Activated CD8-positive, alpha-beta memory T cell treated with anti-CD3 and anti-CD28 coated beads, Interleukin-2, amount 10 ng/mL, durations not matched to agents 7 days and 5 days (primary cell): ENCODE measurements around the gene ISL1. TPM values are rescaled to one million over a fixed set of nuclear protein-coding genes. Genes with fewer than 3 reads are reported as not detected.

Experiments used
- ATAC-seq: fragments of 150-1000 bp; cut with Tn5 transposase; one replicate; pipeline ENCODE4 v1.10.0; 2021; ENCODE audit warnings: moderate library complexity
- CTCF ChIA-PET: fragments of 350-600 bp; sonication (Branson Sonifier 250); formaldehyde crosslinking; loops from one replicate; lab custom pipeline; 2021; ENCODE audit warnings: antibody characterized with exemption; lab: Charles Lee
- DNase-seq: peaks from one replicate; pipeline ENCODE4 v3.0.0-alpha.2; 2020
- H3K27ac Mint-ChIP-seq: one replicate; pipeline ENCODE4 v1.8.0; 2021; ENCODE audit warnings: mild to moderate bottlenecking, mixed read lengths
- H3K27me3 Mint-ChIP-seq: one replicate; pipeline ENCODE4 v1.8.0; 2021; ENCODE audit warnings: mixed read lengths
- H3K36me3 Mint-ChIP-seq: one replicate; pipeline ENCODE4 v1.8.0; 2021; ENCODE audit warnings: mild to moderate bottlenecking, mixed read lengths
- H3K4me1 Mint-ChIP-seq: one replicate; pipeline ENCODE4 v1.8.0; 2021; ENCODE audit warnings: mixed read lengths
- H3K4me3 Mint-ChIP-seq: one replicate; pipeline ENCODE4 v1.8.0; 2021; ENCODE audit warnings: mild to moderate bottlenecking, moderate library complexity, mixed read lengths
- H3K9me3 Mint-ChIP-seq: one replicate; pipeline ENCODE4 v1.8.0; 2022; ENCODE audit warnings: low read depth, mixed read lengths
- total RNA-seq, 2 experiments: library from RNA; stranded (reverse); gene quantifications; one replicate each; pipeline ENCODE4 v1.2.3, GENCODE V29; 2021

ISL1 gene
- total RNA-seq, 2 experiments from 2014 or later, result not detected

DNA sequence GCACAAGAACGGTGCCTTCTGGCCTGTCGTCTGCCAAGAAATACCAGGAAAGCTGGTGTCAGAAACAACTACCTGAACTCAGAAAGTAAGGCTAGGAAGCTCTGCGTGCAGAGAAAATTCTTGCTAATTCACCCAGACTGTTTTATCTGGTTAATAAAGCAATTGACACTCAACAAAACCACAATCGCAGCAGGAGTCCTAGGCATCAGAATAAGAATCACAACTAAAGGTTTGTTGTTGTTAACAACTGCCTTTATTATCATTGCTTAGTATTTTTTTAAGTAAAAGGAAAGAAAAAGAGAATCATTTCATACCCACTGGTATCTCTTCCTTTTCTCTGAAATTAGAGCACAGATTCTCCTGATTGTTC, 3.9 kb upstream of the ISL1 start:
- H3K4me3 Mint-ChIP-seq, result no peak overlapping the region
- ATAC-seq, result no peak
- no peaks in the 10 kb centered on the region for H3K9me3 Mint-ChIP-seq
- H3K36me3 Mint-ChIP-seq, result no peaks in the 10 kb centered on the region
- no peak for DNase-seq
- peaks cover 16% of the 10 kb centered on the region for H3K4me1 Mint-ChIP-seq
- CTCF ChIA-PET, result no interaction called here
- peaks cover 86% of the 10 kb centered on the region for H3K27me3 Mint-ChIP-seq
- H3K27ac Mint-ChIP-seq, result no peak overlapping the region

DNA sequence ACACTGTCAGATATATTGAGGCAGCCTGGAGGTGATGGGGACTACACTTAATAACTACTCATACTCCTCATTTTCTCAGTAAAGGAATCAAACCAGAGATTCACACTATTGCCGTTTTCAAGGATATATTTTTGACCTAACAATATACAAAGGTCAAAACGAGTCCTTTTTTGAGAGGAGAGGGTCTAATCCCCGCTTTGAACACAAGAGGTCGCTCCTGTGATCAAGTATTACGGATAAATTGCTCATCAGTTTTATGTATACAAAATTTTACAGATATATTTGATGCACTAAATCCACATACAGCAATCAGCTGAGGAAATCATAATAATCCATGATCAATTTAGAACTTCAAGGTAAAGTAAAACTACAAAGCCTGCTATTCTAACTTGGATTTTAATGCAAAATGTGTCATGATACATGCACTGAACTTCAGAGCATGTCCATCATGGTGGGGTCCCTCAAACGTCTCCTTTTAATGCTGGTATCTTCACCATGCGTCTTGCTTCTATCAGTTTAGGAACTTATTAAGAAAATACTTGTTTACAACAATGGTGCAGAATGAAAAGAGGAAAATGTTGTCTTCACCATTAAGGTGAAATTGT, 2.5 kb upstream of the ISL1 start:
- H3K4me1 Mint-ChIP-seq, result peaks cover 16% of the 10 kb centered on the region
- peaks cover 93% of the 10 kb centered on the region for H3K27me3 Mint-ChIP-seq
- H3K4me3 Mint-ChIP-seq, result no peak overlapping the region
- H3K27ac Mint-ChIP-seq, result no peak overlapping the region
- H3K9me3 Mint-ChIP-seq, result no peaks in the 10 kb centered on the region
- CTCF ChIA-PET, result no interaction called here
- no peak for ATAC-seq
- H3K36me3 Mint-ChIP-seq, result no peaks in the 10 kb centered on the region
- DNase-seq, result no peak

DNA sequence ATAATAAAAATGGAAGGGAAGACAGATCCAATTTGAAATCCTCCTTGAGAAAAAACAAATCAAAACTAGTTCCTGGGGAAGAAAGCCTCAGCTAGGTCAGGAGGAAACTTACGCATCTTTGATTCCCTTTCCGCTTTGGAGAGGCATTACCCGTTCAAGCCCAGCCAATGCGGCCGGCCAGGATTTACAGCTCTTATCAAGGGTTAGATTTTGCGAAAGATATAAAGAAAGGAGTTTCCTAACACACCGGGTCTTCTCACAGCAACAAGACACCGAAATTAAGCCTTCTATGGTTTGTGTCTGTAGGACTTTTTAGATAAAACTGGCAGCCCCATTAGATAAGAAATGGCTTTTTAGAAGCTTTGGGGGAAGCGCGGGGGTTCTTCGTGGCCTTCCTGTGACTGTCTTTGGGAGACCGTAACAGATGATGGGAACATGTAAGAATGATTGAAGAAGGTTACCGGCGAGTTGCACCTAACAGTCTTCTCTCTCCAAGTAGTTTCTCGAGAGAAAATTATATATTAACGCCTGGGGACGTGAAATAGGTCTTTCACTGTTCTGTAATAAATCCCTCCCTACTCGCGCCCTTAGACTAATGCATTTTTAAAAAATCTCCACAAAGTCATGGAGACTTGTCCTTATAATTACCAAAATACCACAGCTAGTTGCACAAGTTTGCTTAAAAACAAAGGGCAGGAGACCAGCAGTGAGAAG, 1.3 kb upstream of the ISL1 start:
- H3K4me1 Mint-ChIP-seq, result peaks cover 16% of the 10 kb centered on the region
- H3K4me3 Mint-ChIP-seq, result no peak overlapping the region
- ATAC-seq, result no peak
- CTCF ChIA-PET, result interaction anchor here (1.3 kb wide), 1 partner anchor 418 kb away, joined by 3 read pairs; no protein-coding TSS in a partner anchor
- H3K36me3 Mint-ChIP-seq, result no peaks in the 10 kb centered on the region
- peaks cover 99% of the 10 kb centered on the region for H3K27me3 Mint-ChIP-seq
- H3K27ac Mint-ChIP-seq, result no peak overlapping the region
- no peaks in the 10 kb centered on the region for H3K9me3 Mint-ChIP-seq
- DNase-seq, result no peak

DNA sequence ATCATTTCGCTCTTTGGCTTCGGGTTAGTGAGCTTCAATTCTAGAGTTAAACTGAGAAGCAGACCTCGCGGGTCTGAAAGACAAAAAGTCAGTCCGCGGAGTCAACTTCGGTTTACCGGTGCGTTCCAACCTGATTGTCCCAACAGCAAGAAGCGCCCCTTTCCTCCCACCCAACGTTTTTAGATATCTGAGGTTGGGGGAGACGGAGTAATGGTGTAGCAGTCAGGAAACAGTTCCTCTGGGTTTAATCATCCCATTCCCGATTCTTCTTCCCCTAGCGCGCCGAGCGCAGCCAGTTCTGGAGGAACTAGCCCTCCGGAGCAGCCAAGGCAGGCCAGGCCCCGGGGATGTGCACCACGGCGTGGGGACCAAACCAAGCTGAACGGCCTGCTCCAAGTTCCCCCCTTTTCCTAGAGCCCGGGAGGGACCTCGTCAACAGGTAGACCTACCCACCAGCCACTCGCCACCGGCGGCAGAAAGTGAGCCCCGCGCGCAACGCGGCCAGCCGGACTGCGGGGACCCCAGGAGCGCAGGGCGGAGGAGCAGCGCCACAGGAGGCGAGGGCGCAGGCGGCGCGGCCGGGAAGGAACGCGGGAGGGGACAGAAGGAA, 622 bp upstream of the ISL1 start:
- ATAC-seq (no peak), DNase-seq (no peak)
- H3K9me3 Mint-ChIP-seq, result no peaks in the 10 kb centered on the region
- CTCF ChIA-PET, result interaction anchor here (1.3 kb wide), 1 partner anchor 419 kb away, joined by 3 read pairs; no protein-coding TSS in a partner anchor
- no peaks in the 10 kb centered on the region for H3K36me3 Mint-ChIP-seq
- peaks cover 99% of the 10 kb centered on the region for H3K27me3 Mint-ChIP-seq
- H3K4me1 Mint-ChIP-seq, result peaks cover 16% of the 10 kb centered on the region
- peak overlapping the region; percentile 28 for H3K27ac Mint-ChIP-seq
- H3K4me3 Mint-ChIP-seq, result peak overlapping the region; percentile 39

DNA sequence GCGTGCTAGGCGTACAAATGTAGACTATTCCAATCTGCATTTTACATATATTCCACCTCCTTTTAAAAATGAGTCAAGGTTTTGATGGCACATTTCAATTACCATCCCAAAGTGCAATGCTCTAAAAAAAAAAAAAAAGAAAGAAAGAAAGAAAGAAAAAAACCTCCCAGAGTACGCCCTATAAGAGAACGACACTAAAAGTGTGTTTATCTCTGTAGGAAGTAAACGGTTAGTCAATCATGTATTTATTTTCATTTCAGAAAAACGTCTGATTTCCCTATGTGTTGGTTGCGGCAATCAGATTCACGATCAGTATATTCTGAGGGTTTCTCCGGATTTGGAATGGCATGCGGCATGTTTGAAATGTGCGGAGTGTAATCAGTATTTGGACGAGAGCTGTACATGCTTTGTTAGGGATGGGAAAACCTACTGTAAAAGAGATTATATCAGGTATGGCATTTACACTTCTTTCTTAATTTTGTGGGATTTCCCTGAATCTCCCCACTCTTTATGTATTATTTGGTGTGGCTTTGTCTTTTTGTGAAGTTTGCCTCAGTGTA, 1.1 kb downstream of the ISL1 start:
- peaks cover 12% of the 10 kb centered on the region for H3K4me1 Mint-ChIP-seq
- H3K9me3 Mint-ChIP-seq, result no peaks in the 10 kb centered on the region
- CTCF ChIA-PET, result no interaction called here
- H3K27me3 Mint-ChIP-seq, result peaks cover 98% of the 10 kb centered on the region
- H3K36me3 Mint-ChIP-seq, result no peaks in the 10 kb centered on the region
- ATAC-seq, result no peak
- H3K4me3 Mint-ChIP-seq, result no peak overlapping the region
- no peak overlapping the region for H3K27ac Mint-ChIP-seq
- no peak for DNase-seq

DNA sequence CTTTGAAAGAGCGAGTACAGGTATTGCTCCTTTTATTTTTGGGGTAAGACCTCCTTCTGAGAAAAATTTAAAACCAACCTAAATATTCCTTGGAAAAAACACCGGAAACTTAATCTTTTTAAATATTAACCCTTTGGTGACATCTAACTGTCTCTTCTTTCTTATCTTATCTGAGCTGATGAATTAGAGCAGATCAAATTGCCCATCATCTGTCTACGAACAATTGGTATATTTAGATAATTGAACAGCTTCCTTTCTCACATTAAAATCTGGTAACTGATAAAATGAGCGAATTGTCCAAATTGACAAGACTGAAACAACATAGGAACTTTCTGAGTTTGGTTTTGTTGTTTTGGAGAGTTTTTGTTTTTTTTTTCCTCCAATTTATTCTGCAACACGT, 2.0 kb downstream of the ISL1 start:
- no peak for ATAC-seq
- H3K4me1 Mint-ChIP-seq, result peaks cover 12% of the 10 kb centered on the region
- H3K36me3 Mint-ChIP-seq, result no peaks in the 10 kb centered on the region
- H3K27me3 Mint-ChIP-seq, result peaks cover 96% of the 10 kb centered on the region
- H3K27ac Mint-ChIP-seq, result no peak overlapping the region
- DNase-seq, result no peak
- H3K4me3 Mint-ChIP-seq, result no peak overlapping the region
- CTCF ChIA-PET, result no interaction called here
- H3K9me3 Mint-ChIP-seq, result no peaks in the 10 kb centered on the region

DNA sequence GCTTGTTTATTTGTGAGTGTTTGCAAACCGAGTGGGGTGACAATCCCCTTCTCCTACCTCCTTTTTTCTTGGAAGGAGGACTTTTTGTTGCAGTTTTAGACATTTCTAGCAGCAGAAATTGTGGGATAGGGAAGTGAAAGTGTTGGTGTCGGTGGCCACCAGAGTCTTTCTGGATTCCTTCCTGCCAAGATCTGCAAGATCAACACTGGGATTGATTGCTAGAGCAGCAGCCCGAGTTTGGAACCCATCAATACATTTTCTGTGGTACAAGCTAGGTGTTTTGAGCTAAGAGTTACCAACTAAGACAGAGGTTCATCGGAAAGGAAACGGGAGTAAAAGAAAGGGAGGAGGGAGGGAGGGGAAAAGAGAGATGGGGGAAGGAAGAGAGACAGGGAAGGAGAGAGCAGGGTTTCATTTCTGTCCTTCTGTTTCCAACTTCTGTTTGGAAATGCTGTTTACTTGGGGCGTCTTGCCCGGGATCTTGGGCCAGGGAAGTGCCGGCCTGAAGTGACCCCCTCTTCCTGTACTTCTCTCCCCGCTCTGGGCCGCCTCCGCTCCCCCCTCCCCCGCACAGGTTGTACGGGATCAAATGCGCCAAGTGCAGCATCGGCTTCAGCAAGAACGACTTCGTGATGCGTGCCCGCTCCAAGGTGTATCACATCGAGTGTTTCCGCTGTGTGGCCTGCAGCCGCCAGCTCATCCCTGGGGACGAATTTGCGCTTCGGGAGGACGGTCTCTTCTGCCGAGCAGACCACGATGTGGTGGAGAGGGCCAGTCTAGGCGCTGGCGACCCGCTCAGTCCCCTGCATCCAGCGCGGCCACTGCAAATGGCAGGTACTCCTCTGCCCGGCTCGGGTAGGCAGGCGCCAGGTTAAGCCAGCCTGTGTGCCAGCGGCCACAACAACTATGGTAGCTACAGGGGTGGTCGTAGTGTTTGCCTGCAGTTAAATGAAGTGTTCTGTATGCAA, 4.0 kb downstream of the ISL1 start:
- Mint-ChIP-seq H3K4me1 (peaks cover 6% of the 10 kb centered on the region), H3K27me3 (peaks cover 91% of the 10 kb centered on the region), H3K4me3 (no peak overlapping the region), H3K27ac (no peak overlapping the region), H3K36me3 (no peaks in the 10 kb centered on the region), H3K9me3 (no peaks in the 10 kb centered on the region)
- DNase-seq (no peak), ATAC-seq (no peak)
- CTCF ChIA-PET, result no interaction called here

DNA sequence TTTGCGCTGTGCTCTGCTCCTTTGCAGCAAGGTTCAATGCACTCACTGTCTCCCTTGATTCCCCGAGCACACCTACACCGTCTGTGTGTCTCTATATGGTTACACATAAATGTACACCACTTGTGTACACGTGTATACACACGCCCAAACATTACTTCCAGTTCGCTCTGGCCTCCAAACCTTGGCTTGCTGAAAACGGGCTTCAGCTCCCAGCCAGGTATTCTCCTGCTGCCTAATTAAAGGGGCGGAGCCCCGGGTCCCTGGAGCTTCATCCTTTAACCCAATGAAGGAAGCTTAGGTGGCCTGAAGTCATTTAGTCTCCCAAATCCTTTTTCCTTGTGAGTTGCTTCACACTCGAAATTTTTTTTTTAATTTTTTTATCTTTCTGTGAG, 4.6 kb downstream of the ISL1 start:
- Mint-ChIP-seq H3K27me3 (peaks cover 91% of the 10 kb centered on the region), H3K4me1 (peaks cover 6% of the 10 kb centered on the region), H3K36me3 (no peaks in the 10 kb centered on the region), H3K9me3 (no peaks in the 10 kb centered on the region), H3K27ac (no peak overlapping the region), H3K4me3 (no peak overlapping the region)
- DNase-seq (no peak), ATAC-seq (no peak)
- CTCF ChIA-PET, result no interaction called here

DNA sequence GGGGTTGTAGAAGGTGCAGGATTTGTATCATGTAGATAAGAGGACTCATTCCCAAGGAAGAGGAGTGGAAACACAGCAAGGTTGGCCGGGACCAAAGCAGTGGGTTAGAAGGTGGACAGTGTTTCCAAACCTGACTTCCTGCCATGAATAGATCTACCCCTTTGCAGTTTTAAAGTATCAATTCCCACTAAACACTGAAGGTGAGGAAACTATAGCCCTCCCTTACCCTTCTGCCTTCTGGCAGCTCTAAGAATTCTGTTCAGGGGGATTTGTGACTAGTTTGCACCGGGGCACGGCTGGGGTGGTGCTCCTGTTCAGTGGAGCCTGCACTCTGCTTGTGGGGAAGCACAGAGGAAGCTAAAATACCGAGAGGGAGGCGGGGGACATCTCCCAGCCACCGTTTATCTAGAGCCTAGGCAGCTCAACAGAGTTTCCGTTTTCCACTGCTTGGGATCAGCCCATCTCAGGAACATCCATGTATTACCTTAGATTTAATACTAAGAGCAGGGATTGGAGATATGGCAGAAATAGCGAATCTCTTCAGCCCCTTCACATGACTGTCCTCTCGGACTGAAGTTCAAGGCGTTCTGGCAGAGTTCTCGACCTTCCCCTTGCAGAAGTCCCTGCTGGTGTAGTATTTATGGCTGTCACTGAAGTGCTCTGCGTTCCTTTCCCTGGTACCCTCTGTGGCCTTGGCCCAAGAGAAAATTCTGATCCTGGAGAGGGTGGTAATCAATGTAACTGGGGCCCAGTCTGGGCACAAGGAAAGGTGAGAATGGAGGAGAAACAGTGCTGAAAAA, 5.4 kb downstream of the ISL1 start:
- Mint-ChIP-seq H3K27ac (no peak overlapping the region), H3K4me1 (peaks cover 3% of the 10 kb centered on the region), H3K9me3 (no peaks in the 10 kb centered on the region), H3K36me3 (no peaks in the 10 kb centered on the region), H3K4me3 (no peak overlapping the region), H3K27me3 (peaks cover 85% of the 10 kb centered on the region)
- DNase-seq (no peak), ATAC-seq (no peak)
- CTCF ChIA-PET, result no interaction called here

DNA sequence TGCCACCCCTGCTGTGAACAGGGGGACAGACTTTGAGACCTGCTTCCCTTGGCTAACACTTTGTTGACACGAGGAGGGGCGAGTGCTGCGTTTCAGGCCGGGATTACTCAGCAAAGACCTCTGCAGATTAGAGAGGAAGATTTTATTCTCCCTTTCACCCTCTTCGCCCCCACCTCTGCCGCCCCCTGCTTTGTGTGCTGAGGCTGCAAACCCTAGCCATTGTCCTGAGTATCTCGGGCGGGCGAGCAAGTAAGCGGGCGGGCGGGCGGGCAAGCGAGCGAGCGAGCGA, 6.0 kb downstream of the ISL1 start:
- no peak overlapping the region for H3K4me3 Mint-ChIP-seq
- H3K27me3 Mint-ChIP-seq, result peaks cover 83% of the 10 kb centered on the region
- H3K27ac Mint-ChIP-seq, result no peak overlapping the region
- no peaks in the 10 kb centered on the region for H3K36me3 Mint-ChIP-seq
- DNase-seq, result no peak
- H3K9me3 Mint-ChIP-seq, result no peaks in the 10 kb centered on the region
- ATAC-seq, result no peak
- CTCF ChIA-PET, result no interaction called here
- H3K4me1 Mint-ChIP-seq, result no peaks in the 10 kb centered on the region

DNA sequence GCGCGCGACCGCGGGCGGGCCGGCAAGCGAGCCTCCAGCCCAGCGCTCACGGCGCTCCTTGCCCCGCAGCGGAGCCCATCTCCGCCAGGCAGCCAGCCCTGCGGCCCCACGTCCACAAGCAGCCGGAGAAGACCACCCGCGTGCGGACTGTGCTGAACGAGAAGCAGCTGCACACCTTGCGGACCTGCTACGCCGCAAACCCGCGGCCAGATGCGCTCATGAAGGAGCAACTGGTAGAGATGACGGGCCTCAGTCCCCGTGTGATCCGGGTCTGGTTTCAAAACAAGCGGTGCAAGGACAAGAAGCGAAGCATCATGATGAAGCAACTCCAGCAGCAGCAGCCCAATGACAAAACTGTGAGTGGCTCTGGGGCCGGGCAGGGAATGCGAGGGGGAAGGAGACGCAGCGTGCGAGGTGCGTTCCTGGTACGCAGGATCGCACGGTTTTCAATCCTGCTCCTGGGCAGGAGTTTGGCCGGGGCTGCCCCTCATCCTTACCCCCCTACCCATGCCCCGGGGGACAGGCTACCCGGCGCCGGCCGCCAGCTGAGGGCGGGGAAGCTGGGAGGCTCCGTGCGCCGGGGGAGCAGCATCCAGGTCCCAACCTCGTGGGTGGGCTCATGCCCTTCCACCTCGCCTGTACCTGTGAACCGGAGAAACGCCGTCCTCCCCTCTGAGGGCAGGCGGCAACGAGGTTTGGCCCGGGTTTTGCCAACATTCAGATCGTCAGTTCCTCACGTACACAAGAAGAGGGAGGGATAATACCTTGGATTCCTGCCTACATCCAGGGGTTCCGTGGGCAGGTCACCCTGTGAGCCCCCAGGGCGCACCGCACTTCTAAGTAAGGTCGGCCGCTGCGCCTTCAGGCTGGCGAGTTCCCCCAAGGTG, 6.6 kb downstream of the ISL1 start:
- CTCF ChIA-PET, result no interaction called here
- Mint-ChIP-seq H3K27me3 (peaks cover 77% of the 10 kb centered on the region), H3K4me3 (no peak overlapping the region), H3K36me3 (no peaks in the 10 kb centered on the region), H3K9me3 (no peaks in the 10 kb centered on the region), H3K4me1 (no peaks in the 10 kb centered on the region), H3K27ac (no peak overlapping the region)
- no peak for ATAC-seq
- no peak for DNase-seq

DNA sequence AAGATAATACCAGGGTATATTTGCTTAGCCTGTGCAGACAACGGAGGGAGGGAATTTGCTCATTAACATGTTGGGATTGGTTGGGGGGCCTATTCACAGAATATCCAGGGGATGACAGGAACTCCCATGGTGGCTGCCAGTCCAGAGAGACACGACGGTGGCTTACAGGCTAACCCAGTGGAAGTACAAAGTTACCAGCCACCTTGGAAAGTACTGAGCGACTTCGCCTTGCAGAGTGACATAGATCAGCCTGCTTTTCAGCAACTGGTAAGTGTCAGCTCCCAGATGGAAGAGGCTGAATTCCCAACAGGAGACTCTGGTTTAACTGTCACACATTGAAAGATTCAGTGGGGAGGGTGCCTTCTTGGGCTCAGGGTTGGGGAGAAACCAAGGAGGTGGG, 7.9 kb downstream of the ISL1 start:
- Mint-ChIP-seq H3K27me3 (peaks cover 70% of the 10 kb centered on the region), H3K27ac (no peak overlapping the region), H3K4me3 (no peak overlapping the region), H3K4me1 (no peaks in the 10 kb centered on the region), H3K36me3 (no peaks in the 10 kb centered on the region), H3K9me3 (no peaks in the 10 kb centered on the region)
- ATAC-seq, result no peak
- DNase-seq, result no peak
- CTCF ChIA-PET, result no interaction called here
